Measurements from ENCODE around the gene ALDOC. TPM values are rescaled to one million over a fixed set of nuclear protein-coding genes. Genes with fewer than 3 reads are reported as not detected.

ALDOC gene
- total RNA-seq, 2 donors from 2014 or later, result 43.3 to 43.7 TPM

GRCh38 chr17:28536532-28537218, 40.0 kb downstream of the ALDOC start:
- no peak for TF ChIP-seq CTCF (IDR thresholded peaks at IDR 0.05)
- Histone ChIP-seq H3K27ac (no peak overlapping the region), H3K9me3 (no peaks in the 10 kb centered on the region), H3K4me3 (no peak overlapping the region), H3K4me1 (ENCODE audit: control insufficient read depth in 1 of 2, low read depth in 2 of 2) (no peaks in the 10 kb centered on the region), H3K36me3 (no peaks in the 10 kb centered on the region), H3K27me3 (replicated peaks; ENCODE audit: insufficient read depth) (no peaks in the 10 kb centered on the region)
- DNase-seq (ENCODE audit: low spot score), result no peak
- ATAC-seq (ENCODE audit: insufficient number of reproducible peaks, low FRiP score, low read depth), result no peak

DNA sequence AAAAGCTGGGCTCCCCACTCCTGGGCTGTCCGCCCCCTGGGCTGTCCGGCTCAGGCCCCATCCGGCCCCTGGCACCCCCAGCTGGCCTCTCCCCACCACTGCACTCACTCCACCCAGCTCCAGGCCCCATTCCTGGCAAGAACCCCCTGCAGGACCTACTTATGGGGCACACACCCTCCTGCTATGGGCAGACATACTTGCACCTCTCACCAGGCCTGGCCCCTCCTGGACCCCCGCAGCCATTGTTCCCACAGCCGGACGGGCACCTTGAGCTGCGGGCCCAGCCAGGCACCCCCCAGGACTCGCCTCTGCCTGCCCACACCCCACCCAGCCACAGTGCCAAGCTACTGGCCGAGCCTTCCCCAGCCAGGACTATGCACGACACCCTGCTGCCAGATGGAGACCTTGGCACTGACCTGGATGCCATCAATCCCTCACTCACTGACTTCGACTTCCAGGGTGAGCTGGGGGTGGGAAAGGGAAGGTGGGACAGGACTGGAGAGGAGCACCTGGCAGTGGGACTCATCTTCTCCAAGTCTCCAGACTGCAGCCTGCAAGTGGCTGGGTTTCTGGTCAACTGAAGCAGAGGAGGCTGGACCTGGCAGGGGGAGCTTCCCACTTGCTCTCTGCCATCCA, 41.8 kb downstream of the ALDOC start:
- no peak overlapping the region for H3K27ac ChIP-seq
- H3K9me3 ChIP-seq, result no peaks in the 10 kb centered on the region
- DNase-seq (ENCODE audit: low spot score) (no peak), ATAC-seq (ENCODE audit: insufficient number of reproducible peaks, low FRiP score, low read depth) (no peak)
- TF ChIP-seq CTCF (IDR thresholded peaks at IDR 0.05), result no peak
- H3K27me3 ChIP-seq (replicated peaks; ENCODE audit: insufficient read depth), result no peaks in the 10 kb centered on the region
- H3K4me3 ChIP-seq, result no peak overlapping the region
- no peaks in the 10 kb centered on the region for H3K36me3 ChIP-seq
- no peaks in the 10 kb centered on the region for H3K4me1 ChIP-seq (ENCODE audit: control insufficient read depth in 1 of 2, low read depth in 2 of 2)

DNA sequence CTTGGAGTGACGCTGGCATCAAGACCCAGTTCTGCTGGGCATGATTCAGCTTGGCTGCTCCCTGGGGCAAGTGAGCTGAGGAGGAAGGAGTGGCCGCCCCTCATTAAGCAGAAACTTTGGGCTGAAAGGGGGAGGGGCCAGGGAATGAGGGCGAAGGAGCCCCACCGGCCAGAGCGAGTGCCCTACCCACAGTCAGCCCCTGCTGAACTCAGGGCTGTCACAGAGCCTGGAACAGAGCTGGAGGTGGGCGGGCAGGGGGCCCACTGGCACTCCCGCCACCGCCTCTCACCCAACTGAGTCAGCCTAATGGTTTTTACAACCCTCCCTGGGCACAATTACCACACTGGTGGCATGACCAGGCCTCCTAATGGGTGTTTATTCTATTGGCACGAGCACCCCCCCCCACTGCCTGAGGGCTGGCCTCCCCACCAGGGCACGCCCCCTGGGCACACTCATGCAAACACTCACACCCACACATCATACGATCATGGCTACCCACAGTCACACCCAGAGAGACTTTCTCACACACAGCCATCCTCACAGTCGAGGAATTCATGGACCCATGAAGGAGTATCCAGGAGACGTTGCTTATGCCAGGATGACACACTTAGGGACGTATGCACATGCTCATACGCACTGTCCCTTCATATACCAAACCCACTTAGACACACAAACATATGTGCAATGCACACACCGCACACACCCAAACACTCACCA, 43.4 kb downstream of the ALDOC start:
- DNase-seq (ENCODE audit: low spot score), result no peak

GRCh38 chr17:28532050-28532960, 44.4 kb downstream of the ALDOC start:
- Histone ChIP-seq H3K9me3 (no peaks in the 10 kb centered on the region), H3K27ac (no peak overlapping the region), H3K4me3 (no peak overlapping the region), H3K4me1 (ENCODE audit: control insufficient read depth in 1 of 2, low read depth in 2 of 2) (no peaks in the 10 kb centered on the region), H3K27me3 (replicated peaks; ENCODE audit: insufficient read depth) (no peaks in the 10 kb centered on the region), H3K36me3 (no peaks in the 10 kb centered on the region)
- TF ChIP-seq CTCF (IDR thresholded peaks at IDR 0.05), result no peak
- DNase-seq (ENCODE audit: low spot score) (no peak), ATAC-seq (ENCODE audit: insufficient number of reproducible peaks, low FRiP score, low read depth) (no peak)

More for the DNA sequence above, 43.4 kb downstream of the ALDOC start:
- no peak for ATAC-seq (ENCODE audit: insufficient number of reproducible peaks, low FRiP score, low read depth)
- H3K36me3 ChIP-seq, result no peaks in the 10 kb centered on the region
- H3K4me3 ChIP-seq, result no peak overlapping the region
- H3K27ac ChIP-seq, result no peak overlapping the region
- H3K27me3 ChIP-seq (replicated peaks; ENCODE audit: insufficient read depth), result no peaks in the 10 kb centered on the region
- no peaks in the 10 kb centered on the region for H3K4me1 ChIP-seq (ENCODE audit: control insufficient read depth in 1 of 2, low read depth in 2 of 2)
- H3K9me3 ChIP-seq, result no peaks in the 10 kb centered on the region
- no peak for TF ChIP-seq CTCF (IDR thresholded peaks at IDR 0.05)
